ENCODE measurements around the gene C11orf86.

C11orf86 gene

GRCh38 chr11:67025750-67026149 lies 50.6 kb downstream of the C11orf86 start:
- DNase-seq (ENCODE audit: low spot score), result no peak

Measured in left forelimb (tissue), 1 donor.